Measurements from ENCODE around the gene TBC1D9B.
"Not testable (repeated sequence)": the region's sequence is repeated elsewhere in the genome, so short reads cannot be mapped to it uniquely, and the experiment has no call there.

Gene TBC1D9B

GRCh38 chr5:179885491-179886090, 22.1 kb downstream of the TBC1D9B start:
- no peak for DNase-seq (ENCODE audit: low read depth)

DNA sequence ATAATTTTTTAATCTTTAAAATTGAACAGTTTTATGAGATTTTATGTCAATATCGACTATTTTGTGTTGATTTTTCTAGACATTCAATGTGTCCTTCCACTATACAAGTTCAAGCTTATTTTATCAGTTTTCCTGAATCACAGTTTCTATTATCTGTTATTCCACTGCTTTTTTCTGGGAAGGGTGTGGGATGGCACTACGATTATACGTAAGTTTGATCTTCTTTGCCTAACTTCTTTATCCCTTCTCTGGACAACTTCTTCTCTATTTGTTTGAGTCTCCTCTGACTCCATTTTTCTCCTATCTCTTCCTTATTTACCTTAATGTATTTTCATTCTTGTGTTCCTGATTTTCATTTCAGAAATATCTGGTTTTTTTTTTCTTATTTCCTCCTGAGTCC, 24.5 kb downstream of the TBC1D9B start:
- DNase-seq (ENCODE audit: low read depth) = no peak

GRCh38 chr5:179882338-179882737, 25.4 kb downstream of the TBC1D9B start:
- DNase-seq (ENCODE audit: low read depth) = no peak

DNA sequence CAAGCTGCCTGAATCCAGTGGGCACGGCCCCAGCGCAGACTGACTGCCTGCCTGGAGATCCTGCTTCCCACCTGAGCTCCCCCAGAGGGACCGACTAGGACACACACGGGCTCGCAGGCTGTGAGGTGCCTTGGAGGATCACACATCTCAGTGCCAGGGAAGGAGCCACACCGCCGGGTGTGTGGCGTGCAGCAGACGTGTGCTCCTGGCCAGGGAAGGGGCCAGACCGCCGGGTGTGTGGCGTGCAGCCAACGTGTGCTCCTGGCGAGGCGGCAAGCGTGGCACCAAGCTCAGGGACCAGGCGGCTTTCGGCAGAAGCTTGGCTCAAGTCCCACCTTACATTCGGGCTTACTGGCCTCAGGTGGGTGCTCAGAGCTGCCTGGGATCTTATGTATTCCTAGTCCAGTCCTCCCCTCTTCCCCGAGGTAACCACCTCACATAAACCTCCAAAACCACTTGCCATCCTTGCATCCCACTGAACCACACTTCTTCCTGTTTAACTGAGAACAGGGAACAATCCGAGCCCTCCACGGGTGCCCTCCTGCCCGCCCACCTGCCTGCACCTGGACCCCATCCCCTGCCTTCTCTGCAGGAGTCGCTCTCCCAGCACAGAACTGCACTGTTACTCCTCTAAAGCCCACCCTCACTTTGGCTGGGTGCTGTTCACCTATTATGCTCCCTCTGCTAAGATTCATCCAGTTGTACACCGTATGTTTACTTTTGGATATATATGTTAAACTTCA, 26.7 kb downstream of the TBC1D9B start:
- DNase-seq (ENCODE audit: low read depth) = no peak

GRCh38 chr5:179880066-179880650, 27.5 kb downstream of the TBC1D9B start:
- no peak for DNase-seq (ENCODE audit: low read depth)

DNA sequence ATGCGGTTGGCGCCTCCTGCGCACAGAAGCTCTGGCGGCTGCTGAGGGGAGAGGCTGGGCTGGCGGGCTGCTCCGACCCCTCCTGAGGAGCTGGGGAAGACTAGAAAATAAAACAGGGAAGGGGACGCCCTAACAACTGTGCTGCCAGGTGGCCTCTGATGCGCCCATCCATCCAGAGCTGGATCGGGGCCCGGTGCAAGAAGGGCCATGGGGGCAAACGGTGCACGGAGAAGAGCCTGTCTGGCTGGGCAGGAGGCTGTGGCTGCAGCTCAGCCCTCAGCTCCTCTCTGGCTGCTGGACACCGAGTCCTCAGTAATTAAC, 28.0 kb downstream of the TBC1D9B start:
- no peak for DNase-seq (ENCODE audit: low read depth)

GRCh38 chr5:179879003-179879689, 28.6 kb downstream of the TBC1D9B start:
- DNase-seq (ENCODE audit: low read depth) = no peak

DNA sequence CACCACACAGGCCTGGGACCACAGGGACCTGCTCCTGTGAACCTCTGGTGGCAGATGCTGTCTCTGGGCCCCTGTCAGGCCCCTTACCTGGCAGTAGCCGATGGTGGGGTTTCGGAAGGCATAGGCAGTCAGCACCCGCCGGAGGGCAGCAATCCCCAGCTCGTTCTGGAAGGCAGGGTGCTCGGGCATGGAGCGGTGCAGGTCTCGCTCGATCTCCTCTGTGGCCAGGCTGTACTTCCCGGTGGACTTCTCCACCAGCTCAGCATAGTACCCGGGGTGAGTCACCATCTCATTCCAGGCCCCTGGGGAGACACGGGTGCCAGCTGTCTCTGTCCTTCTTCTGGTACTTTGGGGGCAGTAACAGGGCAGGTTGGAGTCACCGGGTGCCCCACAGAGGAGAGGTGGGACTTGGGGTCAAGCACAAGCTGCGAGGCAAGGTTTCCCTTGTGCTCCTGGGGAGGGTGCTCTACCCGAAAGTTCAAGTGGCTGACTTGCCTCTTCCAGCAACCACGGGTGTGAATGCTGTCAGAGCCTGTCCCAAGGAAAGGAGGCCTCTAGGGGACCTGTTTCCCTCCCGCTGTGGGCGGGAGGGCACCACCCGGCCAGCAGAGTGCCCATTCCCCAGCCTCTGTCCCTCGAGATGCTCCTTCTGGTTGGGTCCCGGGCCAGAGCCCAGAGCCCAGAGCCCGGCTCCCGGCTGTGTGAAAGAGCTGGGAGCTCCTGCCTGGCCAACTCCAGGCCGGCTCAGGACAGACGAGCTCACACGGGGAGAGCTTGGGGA, 29.3 kb downstream of the TBC1D9B start:
- DNase-seq (ENCODE audit: low read depth) = no peak

- DNase-seq (ENCODE audit: low read depth) = no peak
These were observed 31.1 kb downstream of the TBC1D9B start for GRCh38 chr5:179876610-179876952.

DNA sequence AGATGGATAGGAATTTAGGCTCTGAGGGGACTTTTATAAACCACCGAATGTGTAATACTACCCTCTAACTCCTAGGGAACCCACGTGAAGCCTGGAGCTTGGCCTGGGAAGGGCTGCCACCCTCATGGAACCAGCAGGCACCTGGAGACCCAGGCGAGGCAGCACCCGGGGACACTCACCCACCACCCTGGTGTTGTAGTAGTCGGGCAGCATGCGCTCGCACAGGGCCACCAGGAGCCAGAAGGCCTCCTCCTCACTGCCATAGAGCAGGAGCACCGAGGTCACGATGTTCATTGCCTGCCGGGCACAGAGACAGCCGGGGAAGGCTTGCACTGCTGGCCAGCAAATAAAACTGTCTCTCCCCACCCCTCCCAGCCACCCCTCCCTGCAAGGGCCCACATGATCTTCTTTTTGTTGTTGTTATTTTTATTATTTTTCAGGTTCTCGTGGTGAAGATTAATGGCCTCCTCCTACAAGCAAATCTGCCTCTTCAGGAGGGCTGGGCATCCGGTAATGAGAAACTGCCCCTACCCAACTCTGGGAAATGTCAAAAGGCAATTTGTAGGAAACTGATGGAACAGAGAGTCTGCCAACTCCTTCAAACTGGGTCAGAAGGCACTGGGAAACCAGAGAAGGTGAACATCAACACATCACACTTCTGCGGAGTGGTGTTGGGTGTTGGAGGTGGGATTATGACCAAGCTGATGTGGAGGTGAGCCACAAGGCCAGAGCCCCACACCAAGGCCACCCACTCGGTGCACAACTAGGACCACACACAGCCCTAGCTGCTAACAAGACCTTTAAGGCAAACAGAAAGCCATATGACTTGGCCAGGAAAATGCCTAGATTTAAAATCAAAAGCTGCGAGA, 31.7 kb downstream of the TBC1D9B start:
- no peak for DNase-seq (ENCODE audit: low read depth)

DNA sequence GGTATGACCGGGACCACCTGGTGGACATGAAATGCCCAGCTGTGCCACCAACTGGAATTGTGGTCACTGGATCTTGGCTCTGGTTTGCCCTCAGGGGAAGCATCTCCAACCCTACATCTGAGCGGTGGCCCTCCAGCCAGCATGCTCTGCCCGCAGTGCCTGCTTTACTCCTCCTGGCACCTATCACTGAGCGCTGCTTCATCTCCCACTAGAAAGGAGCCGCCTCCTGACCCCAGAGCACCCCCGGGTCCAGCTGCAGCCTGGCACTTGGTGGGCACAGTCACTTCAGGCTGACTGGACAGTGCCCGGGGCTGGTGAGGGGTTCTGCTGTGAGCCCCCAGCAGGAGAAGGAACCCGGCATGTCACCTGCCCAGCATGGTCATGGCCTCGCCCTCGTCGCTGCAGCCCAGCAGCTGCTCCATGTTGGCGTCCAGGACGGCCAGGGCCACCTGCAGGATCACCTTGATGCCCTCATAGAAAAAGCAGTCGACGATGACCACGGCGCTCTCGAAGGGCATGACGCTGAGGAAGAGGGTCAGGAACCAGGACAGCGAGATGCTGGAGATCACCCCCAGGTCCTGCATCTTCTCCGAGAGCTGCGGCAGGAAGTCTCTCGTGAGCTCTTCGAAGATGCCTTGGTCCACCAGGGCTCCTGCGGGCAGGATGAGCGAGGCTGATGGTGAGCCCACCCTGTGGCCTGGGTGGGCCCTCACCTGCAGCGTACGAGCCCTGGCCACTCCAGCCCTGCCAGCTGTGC, 33.0 kb downstream of the TBC1D9B start:
- DNase-seq (ENCODE audit: low read depth) = no peak

- no peak for DNase-seq (ENCODE audit: low read depth)
These were observed 33.6 kb downstream of the TBC1D9B start for GRCh38 chr5:179874136-179874535.

DNA sequence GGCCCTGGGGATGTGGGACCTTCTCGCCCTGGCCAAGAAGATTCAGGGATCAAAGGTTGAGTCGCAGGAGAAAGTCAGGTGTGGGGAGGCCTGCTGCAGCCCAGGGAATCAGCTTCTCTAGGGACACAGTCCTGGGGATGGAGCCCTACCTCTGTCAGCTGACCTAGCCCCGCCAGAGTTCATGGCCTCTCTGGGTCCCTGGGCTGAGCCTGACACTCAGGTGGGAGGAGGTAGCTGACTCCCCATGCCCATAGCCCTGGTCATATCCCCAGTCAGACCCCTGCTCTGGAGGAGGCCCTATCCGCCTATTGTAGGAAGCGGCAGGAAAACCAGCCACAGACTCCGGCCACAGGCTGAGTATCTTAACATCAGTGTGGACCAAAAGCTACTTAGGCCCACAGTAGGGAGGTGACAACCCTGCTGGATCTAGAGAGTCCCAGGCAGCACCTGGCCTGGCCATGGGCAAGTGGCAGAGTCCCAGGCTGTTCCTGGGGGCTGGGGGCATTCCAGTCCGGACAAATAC, 34.0 kb downstream of the TBC1D9B start:
- no peak for DNase-seq (ENCODE audit: low read depth)

- no peak for DNase-seq (ENCODE audit: low read depth)
These were observed 34.7 kb downstream of the TBC1D9B start for GRCh38 chr5:179872828-179873575.

DNA sequence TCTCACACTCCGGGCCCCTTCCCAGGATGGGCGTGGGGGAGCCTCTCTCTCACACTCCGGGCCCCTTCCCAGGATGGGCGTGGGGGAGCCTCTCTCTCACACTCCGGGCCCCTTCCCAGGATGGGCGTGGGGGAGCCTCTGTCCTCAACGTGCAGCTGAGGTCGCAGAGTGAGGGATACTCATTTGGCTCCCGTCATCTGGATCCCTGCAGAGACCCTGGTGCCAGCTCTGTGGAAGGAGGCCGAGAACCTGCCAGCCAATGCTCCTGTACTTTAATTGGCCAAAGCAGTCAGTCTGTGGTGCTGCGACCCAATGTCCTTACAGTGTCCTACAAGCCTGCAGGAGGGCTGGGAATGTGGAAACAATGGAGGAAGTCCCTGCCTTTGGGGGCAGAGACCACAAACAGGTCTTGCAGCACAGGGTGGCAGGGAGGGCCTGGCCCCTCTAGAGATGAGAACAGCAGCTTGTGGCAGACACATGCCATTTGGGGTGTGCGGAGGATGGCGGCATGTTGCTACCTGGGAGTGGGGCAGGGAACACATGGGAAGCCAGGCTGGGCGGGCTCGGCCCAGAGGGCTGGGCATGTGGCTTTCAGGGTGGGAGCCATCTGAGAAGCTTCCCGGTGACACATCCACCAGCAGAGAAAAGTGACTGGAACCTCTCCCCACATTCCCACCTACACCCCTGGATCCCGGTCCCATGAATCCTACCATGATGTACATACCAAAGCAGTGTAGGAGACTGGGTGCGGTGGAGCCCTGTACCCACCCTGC, 35.5 kb downstream of the TBC1D9B start:
- DNase-seq (ENCODE audit: low read depth) = no peak

DNA sequence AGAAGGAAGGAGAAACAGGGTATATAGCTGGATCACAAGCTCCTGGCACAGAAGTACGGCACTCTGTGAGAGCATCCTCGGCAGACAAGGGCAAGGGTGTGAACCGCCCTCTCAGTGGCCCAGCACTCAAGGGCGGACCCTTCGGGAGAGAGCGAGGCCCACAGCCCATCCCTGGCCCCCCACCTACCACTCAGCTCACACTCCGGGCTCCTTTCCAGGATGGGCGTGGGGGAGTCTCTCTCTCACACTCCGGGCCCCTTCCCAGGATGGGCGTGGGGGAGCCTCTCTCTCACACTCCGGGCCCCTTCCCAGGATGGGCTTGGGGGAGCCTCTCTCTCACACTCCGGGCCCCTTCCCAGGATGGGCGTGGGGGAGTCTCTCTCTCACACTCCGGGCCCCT, 36.2 kb downstream of the TBC1D9B start:
- DNase-seq (ENCODE audit: low read depth) = not testable (repeated sequence)

- DNase-seq (ENCODE audit: low read depth) = no peak
These were observed 36.7 kb downstream of the TBC1D9B start for GRCh38 chr5:179870952-179871351.

- no peak for DNase-seq (ENCODE audit: low read depth)
These were observed 37.2 kb downstream of the TBC1D9B start for GRCh38 chr5:179870403-179870903.

Data from HS-27A (cell line).